ENCODE data around the gene TMEM198.

Gene TMEM198

GRCh38 chr2:219553168-219553417 is 9.3 kb downstream of the TMEM198 start:
- peaks cover 0 to 19% (median 16%) of the 10 kb centered on the region in 5 donors for H3K4me1 ChIP-seq (ENCODE audit: control insufficient read depth in 5 of 5, insufficient read depth in 5 of 5, low read length in 5 of 5)
- H3K27me3 ChIP-seq (ENCODE audit: control insufficient read depth in 5 of 5, insufficient read depth in 4 of 5, low read length in 5 of 5), result peaks cover 0 to 33% (median 24%) of the 10 kb centered on the region in 5 donors
- peak overlapping the region in 4 of 5 donors; percentile 61 to 77 (median 66) for H3K4me3 ChIP-seq (ENCODE audit: low read depth in 1 of 5, low read length in 5 of 5)
- H3K9me3 ChIP-seq (ENCODE audit: control insufficient read depth in 5 of 5, low read length in 5 of 5), result no peaks in the 10 kb centered on the region
- H3K9ac ChIP-seq (ENCODE audit: low read length in 5 of 5), result no peak overlapping the region
- peaks cover 0 to 11% (median 6%) of the 10 kb centered on the region in 5 donors for H3K36me3 ChIP-seq (ENCODE audit: control insufficient read depth in 5 of 5, insufficient read depth in 5 of 5, low read length in 5 of 5)
- no peak overlapping the region for H3K27ac ChIP-seq (ENCODE audit: low read depth, low read length)

- peaks cover 0 to 33% (median 24%) of the 10 kb centered on the region in 5 donors for H3K27me3 ChIP-seq (ENCODE audit: control insufficient read depth in 5 of 5, insufficient read depth in 4 of 5, low read length in 5 of 5)
- no peaks in the 10 kb centered on the region for H3K9me3 ChIP-seq (ENCODE audit: control insufficient read depth in 5 of 5, low read length in 5 of 5)
- H3K27ac ChIP-seq (ENCODE audit: low read depth, low read length), result no peak overlapping the region
- H3K36me3 ChIP-seq (ENCODE audit: control insufficient read depth in 5 of 5, insufficient read depth in 5 of 5, low read length in 5 of 5), result peaks cover 0 to 11% (median 6%) of the 10 kb centered on the region in 5 donors
- H3K9ac ChIP-seq (ENCODE audit: low read length in 5 of 5), result no peak overlapping the region
- H3K4me1 ChIP-seq (ENCODE audit: control insufficient read depth in 5 of 5, insufficient read depth in 5 of 5, low read length in 5 of 5), result peaks cover 0 to 19% (median 16%) of the 10 kb centered on the region in 5 donors
- peak overlapping the region in 1 of 5 donors; percentile 63 for H3K4me3 ChIP-seq (ENCODE audit: low read depth in 1 of 5, low read length in 5 of 5)
Measured at GRCh38 chr2:219553463-219553963, 9.7 kb downstream of the TMEM198 start.

- Histone ChIP-seq H3K4me3 (ENCODE audit: low read depth in 1 of 5, low read length in 5 of 5) (no peak overlapping the region), H3K36me3 (ENCODE audit: control insufficient read depth in 5 of 5, insufficient read depth in 5 of 5, low read length in 5 of 5) (peaks cover 0 to 11% (median 6%) of the 10 kb centered on the region in 5 donors), H3K27ac (ENCODE audit: low read depth, low read length) (no peak overlapping the region), H3K27me3 (ENCODE audit: control insufficient read depth in 5 of 5, insufficient read depth in 4 of 5, low read length in 5 of 5) (peaks cover 0 to 33% (median 24%) of the 10 kb centered on the region in 5 donors), H3K9ac (ENCODE audit: low read length in 5 of 5) (no peak overlapping the region), H3K4me1 (ENCODE audit: control insufficient read depth in 5 of 5, insufficient read depth in 5 of 5, low read length in 5 of 5) (peaks cover 0 to 19% (median 16%) of the 10 kb centered on the region in 5 donors), H3K9me3 (ENCODE audit: control insufficient read depth in 5 of 5, low read length in 5 of 5) (no peaks in the 10 kb centered on the region)
Measured at GRCh38 chr2:219554350-219554749, 10.5 kb downstream of the TMEM198 start.

- Histone ChIP-seq H3K27me3 (ENCODE audit: control insufficient read depth in 5 of 5, insufficient read depth in 4 of 5, low read length in 5 of 5) (peaks cover 0 to 25% (median 21%) of the 10 kb centered on the region in 5 donors), H3K9ac (ENCODE audit: low read length in 5 of 5) (no peak overlapping the region), H3K27ac (ENCODE audit: low read depth, low read length) (no peak overlapping the region), H3K9me3 (ENCODE audit: control insufficient read depth in 5 of 5, low read length in 5 of 5) (no peaks in the 10 kb centered on the region), H3K4me3 (ENCODE audit: low read depth in 1 of 5, low read length in 5 of 5) (no peak overlapping the region), H3K4me1 (ENCODE audit: control insufficient read depth in 5 of 5, insufficient read depth in 5 of 5, low read length in 5 of 5) (peaks cover 0 to 19% (median 16%) of the 10 kb centered on the region in 5 donors), H3K36me3 (ENCODE audit: control insufficient read depth in 5 of 5, insufficient read depth in 5 of 5, low read length in 5 of 5) (peaks cover 0 to 11% (median 6%) of the 10 kb centered on the region in 5 donors)
Measured at GRCh38 chr2:219555956-219556355, 12.1 kb downstream of the TMEM198 start.

GRCh38 chr2:219556413-219556812 is 12.6 kb downstream of the TMEM198 start:
- Histone ChIP-seq H3K4me3 (ENCODE audit: low read depth in 1 of 5, low read length in 5 of 5) (no peak overlapping the region), H3K36me3 (ENCODE audit: control insufficient read depth in 5 of 5, insufficient read depth in 5 of 5, low read length in 5 of 5) (peaks cover 0 to 11% (median 6%) of the 10 kb centered on the region in 5 donors), H3K9ac (ENCODE audit: low read length in 5 of 5) (no peak overlapping the region), H3K27ac (ENCODE audit: low read depth, low read length) (no peak overlapping the region), H3K9me3 (ENCODE audit: control insufficient read depth in 5 of 5, low read length in 5 of 5) (no peaks in the 10 kb centered on the region), H3K4me1 (ENCODE audit: control insufficient read depth in 5 of 5, insufficient read depth in 5 of 5, low read length in 5 of 5) (peaks cover 0 to 18% (median 16%) of the 10 kb centered on the region in 5 donors), H3K27me3 (ENCODE audit: control insufficient read depth in 5 of 5, insufficient read depth in 4 of 5, low read length in 5 of 5) (peaks cover 0 to 23% (median 19%) of the 10 kb centered on the region in 5 donors)

- no peak overlapping the region for H3K9ac ChIP-seq (ENCODE audit: low read length in 5 of 5)
- H3K4me3 ChIP-seq (ENCODE audit: low read depth in 1 of 5, low read length in 5 of 5), result no peak overlapping the region
- H3K9me3 ChIP-seq (ENCODE audit: control insufficient read depth in 5 of 5, low read length in 5 of 5), result no peaks in the 10 kb centered on the region
- H3K27me3 ChIP-seq (ENCODE audit: control insufficient read depth in 5 of 5, insufficient read depth in 4 of 5, low read length in 5 of 5), result peaks cover 0 to 16% (median 15%) of the 10 kb centered on the region in 5 donors
- H3K27ac ChIP-seq (ENCODE audit: low read depth, low read length), result no peak overlapping the region
- peaks cover 0 to 12% (median 9%) of the 10 kb centered on the region in 5 donors for H3K4me1 ChIP-seq (ENCODE audit: control insufficient read depth in 5 of 5, insufficient read depth in 5 of 5, low read length in 5 of 5)
- H3K36me3 ChIP-seq (ENCODE audit: control insufficient read depth in 5 of 5, insufficient read depth in 5 of 5, low read length in 5 of 5), result peaks cover 0 to 11% (median 9%) of the 10 kb centered on the region in 5 donors
Measured at GRCh38 chr2:219557320-219557719, 13.5 kb downstream of the TMEM198 start.

- Histone ChIP-seq H3K9ac (ENCODE audit: low read length in 5 of 5) (no peak overlapping the region), H3K27ac (ENCODE audit: low read depth, low read length) (no peak overlapping the region), H3K27me3 (ENCODE audit: control insufficient read depth in 5 of 5, insufficient read depth in 4 of 5, low read length in 5 of 5) (peaks cover 0 to 15% (median 11%) of the 10 kb centered on the region in 5 donors), H3K36me3 (ENCODE audit: control insufficient read depth in 5 of 5, insufficient read depth in 5 of 5, low read length in 5 of 5) (peaks cover 0 to 16% (median 15%) of the 10 kb centered on the region in 5 donors), H3K4me1 (ENCODE audit: control insufficient read depth in 5 of 5, insufficient read depth in 5 of 5, low read length in 5 of 5) (peaks cover 0 to 4% (median 2%) of the 10 kb centered on the region in 5 donors), H3K9me3 (ENCODE audit: control insufficient read depth in 5 of 5, low read length in 5 of 5) (no peaks in the 10 kb centered on the region), H3K4me3 (ENCODE audit: low read depth in 1 of 5, low read length in 5 of 5) (no peak overlapping the region)
Measured at GRCh38 chr2:219557791-219558785, 14.3 kb downstream of the TMEM198 start.

- Histone ChIP-seq H3K27ac (ENCODE audit: low read depth, low read length) (no peak overlapping the region), H3K4me3 (ENCODE audit: low read depth in 1 of 5, low read length in 5 of 5) (no peak overlapping the region), H3K4me1 (ENCODE audit: control insufficient read depth in 5 of 5, insufficient read depth in 5 of 5, low read length in 5 of 5) (no peaks in the 10 kb centered on the region), H3K9ac (ENCODE audit: low read length in 5 of 5) (no peak overlapping the region), H3K9me3 (ENCODE audit: control insufficient read depth in 5 of 5, low read length in 5 of 5) (no peaks in the 10 kb centered on the region), H3K36me3 (ENCODE audit: control insufficient read depth in 5 of 5, insufficient read depth in 5 of 5, low read length in 5 of 5) (peaks cover 0 to 26% (median 20%) of the 10 kb centered on the region in 5 donors), H3K27me3 (ENCODE audit: control insufficient read depth in 5 of 5, insufficient read depth in 4 of 5, low read length in 5 of 5) (peaks cover 0 to 3% (median 0%) of the 10 kb centered on the region in 5 donors)
Measured at GRCh38 chr2:219559156-219559915, 15.5 kb downstream of the TMEM198 start.

GRCh38 chr2:219560037-219560892 is 16.4 kb downstream of the TMEM198 start:
- Histone ChIP-seq H3K27me3 (ENCODE audit: control insufficient read depth in 5 of 5, insufficient read depth in 4 of 5, low read length in 5 of 5) (no peaks in the 10 kb centered on the region), H3K9ac (ENCODE audit: low read length in 5 of 5) (no peak overlapping the region), H3K36me3 (ENCODE audit: control insufficient read depth in 5 of 5, insufficient read depth in 5 of 5, low read length in 5 of 5) (peaks cover 0 to 29% (median 21%) of the 10 kb centered on the region in 5 donors), H3K4me3 (ENCODE audit: low read depth in 1 of 5, low read length in 5 of 5) (no peak overlapping the region), H3K9me3 (ENCODE audit: control insufficient read depth in 5 of 5, low read length in 5 of 5) (no peaks in the 10 kb centered on the region), H3K27ac (ENCODE audit: low read depth, low read length) (no peak overlapping the region), H3K4me1 (ENCODE audit: control insufficient read depth in 5 of 5, insufficient read depth in 5 of 5, low read length in 5 of 5) (no peaks in the 10 kb centered on the region)
